ENCODE results near the gene PSTPIP1.

The PSTPIP1 gene

DNA sequence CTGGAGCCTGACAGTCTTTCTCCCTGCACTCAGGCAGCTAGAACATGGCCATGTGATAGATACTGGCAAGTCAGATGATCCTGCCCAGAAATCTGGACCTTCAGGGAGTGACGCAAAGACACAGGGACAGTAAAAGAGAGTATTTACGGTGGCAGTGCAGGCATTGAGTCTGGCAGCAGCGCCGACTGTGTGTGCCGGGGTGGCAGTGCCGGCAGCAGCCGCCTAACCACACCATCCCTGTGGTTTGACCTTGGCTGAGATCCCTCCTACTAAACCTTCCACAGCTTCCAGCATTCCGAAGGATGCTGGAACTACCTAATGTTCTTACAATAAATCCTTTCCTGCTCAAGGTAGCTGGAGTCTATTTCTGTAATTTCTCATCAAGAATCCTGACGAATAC lies 80.6 kb downstream of the PSTPIP1 start:
- DNase-seq = no peak

DNA sequence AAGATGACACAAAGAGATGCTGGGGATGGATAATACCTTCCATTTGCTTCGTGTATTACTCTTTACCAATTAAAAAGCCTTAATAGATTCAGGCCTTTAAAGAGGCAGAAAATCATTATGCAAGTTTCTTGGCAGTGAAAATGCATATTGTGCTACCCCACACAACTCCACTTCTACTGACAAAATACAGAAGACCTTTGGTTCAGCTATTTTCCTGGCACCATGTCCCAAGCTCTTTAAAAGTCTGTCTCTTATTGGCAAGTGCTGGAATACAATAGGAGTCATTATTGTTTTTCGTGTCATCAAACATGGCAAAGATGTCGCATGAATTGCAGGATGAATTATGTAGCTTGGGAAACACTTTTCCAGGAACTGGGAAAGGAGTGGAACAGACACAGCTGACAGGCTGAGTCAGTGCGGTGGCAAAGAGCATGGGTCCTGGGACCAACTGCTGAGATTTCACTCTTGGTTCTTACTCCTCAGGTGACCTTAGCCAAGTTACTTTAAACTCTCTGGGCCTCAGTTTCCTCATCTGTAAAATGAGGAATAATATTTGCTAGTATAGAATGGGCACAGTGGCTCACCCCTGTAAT lies 81.5 kb downstream of the PSTPIP1 start:
- DNase-seq = no peak

DNA sequence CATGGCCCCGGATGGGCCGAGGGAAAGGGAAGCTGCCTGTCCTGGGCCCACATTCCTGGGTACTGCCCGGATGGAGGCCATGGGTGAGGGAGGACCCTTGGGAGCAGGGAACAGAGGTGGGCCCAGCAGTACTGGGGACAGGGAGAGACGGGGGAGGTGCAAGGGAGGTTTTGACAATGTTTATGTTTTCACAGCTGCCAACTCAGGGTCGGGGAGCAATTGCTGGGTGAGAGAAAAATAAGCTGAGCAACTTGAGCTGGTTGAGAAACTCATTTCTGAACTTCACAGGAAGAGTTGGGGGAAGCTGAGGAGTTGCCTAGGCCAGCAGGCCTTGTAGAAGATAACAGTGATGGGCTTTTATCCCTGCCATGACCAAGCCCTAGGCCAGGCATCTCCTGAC lies 87.0 kb downstream of the PSTPIP1 start:
- no peak for DNase-seq

DNA sequence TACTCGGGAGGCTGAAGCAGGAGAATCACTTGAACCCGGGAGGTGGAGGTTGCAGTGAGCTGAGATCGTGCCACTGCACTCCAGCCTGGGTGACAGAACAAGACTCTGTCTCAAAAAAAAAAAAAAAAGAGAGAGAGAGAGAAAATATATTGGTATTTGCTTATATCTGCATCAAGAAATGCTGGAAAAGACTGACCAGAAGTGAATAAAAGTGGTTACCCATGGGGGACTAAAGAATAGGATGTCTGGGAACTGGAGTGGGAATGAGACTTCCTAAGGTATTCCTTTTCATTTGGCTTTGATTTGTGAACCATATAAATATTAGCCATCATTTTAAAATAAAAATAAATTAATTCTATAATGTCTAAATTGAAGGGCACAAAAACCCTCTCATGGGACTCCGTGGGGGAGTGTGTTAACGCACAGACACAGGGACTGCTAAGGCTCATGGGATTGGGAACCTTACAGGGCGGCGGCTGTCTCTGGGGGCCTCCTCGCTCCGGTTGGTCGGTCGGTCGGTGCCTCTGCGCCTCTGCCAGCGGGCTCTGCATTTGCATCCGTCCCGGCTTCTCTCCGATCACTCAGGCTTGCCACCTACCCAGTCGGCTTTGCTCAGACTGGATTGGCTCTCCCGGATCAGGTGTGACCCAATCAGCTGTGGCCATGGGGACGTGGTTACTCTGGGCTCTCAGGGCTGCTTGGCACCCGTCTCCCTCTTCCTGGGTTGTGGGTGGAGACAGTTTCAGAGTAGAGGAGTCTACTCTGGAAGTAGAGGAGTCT lies 88.6 kb downstream of the PSTPIP1 start:
- DNase-seq = peak; percentile 88

DNA sequence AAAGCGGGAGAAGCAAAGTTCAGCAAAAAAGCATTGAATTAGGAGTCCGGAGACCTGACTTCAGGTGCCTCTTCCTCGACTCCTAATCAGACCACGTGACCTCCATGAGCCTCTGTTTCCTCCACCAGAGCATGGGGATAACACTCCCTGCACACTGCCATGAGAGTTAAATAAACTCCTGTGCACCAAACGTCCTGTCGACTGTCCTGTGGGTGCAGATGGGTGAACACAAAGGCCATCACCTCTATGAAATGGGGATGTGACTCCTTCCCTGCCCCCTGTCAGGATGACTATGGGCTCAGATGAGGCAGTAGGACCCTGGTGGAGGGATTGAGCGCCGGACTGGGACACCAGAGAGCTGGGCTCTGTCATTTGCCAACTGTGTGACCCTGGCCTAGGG lies 89.5 kb downstream of the PSTPIP1 start:
- no peak for DNase-seq

DNA sequence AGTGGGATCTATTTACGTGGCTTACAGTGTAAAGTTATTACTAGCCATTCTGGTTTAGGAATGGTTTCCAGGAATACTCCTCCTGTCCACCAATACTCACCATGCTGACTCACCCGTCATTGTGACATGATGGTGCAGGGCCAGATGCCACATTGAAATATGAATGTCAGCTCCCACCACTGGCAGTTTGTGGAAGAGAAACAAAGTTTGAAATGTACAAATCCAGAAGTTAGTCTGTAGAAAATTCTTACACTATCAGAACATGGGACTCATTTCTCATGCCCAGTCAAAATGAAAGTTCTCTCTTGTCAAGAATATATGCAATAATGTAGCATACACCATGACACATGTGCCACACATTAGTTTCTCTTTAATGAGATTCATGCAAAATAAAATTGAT lies 90.4 kb downstream of the PSTPIP1 start:
- no peak for DNase-seq

All from NCI-H82 (cell line).